Fibroblast of lung (primary cell): ENCODE measurements around the gene UGGT1. TPM values are rescaled to one million over a fixed set of nuclear protein-coding genes. Genes with fewer than 3 reads are reported as not detected.

ENCODE experiments used
- DNase-seq, 2 donors: peaks; one replicate each; pipeline versions ENCODE4 v3.0.0 to v3.0.0-alpha.2; 2010; ENCODE audit warnings: low read depth in 2 of 2
- H2AFZ ChIP-seq: 2 replicates; pipeline ENCODE4 v1.5.1; 2012; ENCODE audit warnings: low read length, control low read depth, inconsistent platforms
- H3K27ac ChIP-seq: 2 replicates; pipeline ENCODE4 v1.5.1; 2011; ENCODE audit warnings: low read length, control low read depth; ENCODE audit not compliant: insufficient read depth
- H3K27me3 ChIP-seq: 2 replicates; pipeline ENCODE4 v1.5.1; 2011; ENCODE audit warnings: mild to moderate bottlenecking, low read length; ENCODE audit not compliant: control insufficient read depth, insufficient read depth
- H3K36me3 ChIP-seq: 2 replicates; pipeline ENCODE4 v1.5.1; 2011; ENCODE audit warnings: low read length; ENCODE audit not compliant: control insufficient read depth, insufficient read depth
- H3K4me1 ChIP-seq: 2 replicates; pipeline ENCODE4 v1.5.1; 2011; ENCODE audit warnings: low read length; ENCODE audit not compliant: control insufficient read depth, insufficient read depth; ENCODE audit errors: extremely low read depth
- H3K4me2 ChIP-seq: 2 replicates; pipeline ENCODE4 v1.5.1; 2011; ENCODE audit warnings: low read length, control low read depth; ENCODE audit not compliant: insufficient read depth; ENCODE audit errors: extremely low read depth
- H3K4me3 ChIP-seq, 4 experiments: fragments of 200-600 bp in 1 of 4; sonication (generic) in 1 of 4; replicated peaks in 1 of 4; 2 replicates each; pipeline ENCODE4 v1.5.1; 2011 to 2016; ENCODE audit warnings: low read length in 4 of 4, low read depth in 3 of 4, mild to moderate bottlenecking in 3 of 4, control low read depth in 2 of 4, inconsistent platforms in 1 of 4, mixed read lengths in 1 of 4; ENCODE audit not compliant: insufficient read depth in 1 of 4; ENCODE audit errors: control extremely low read depth in 1 of 4
- H3K79me2 ChIP-seq: 2 replicates; pipeline ENCODE4 v1.5.1; 2012; ENCODE audit warnings: mild to moderate bottlenecking, low read length, inconsistent platforms; ENCODE audit not compliant: control insufficient read depth, insufficient read depth
- H3K9ac ChIP-seq: 2 replicates; pipeline ENCODE4 v1.5.1; 2011; ENCODE audit warnings: mild to moderate bottlenecking, low read length, control low read depth; ENCODE audit not compliant: insufficient read depth
- H3K9me3 ChIP-seq: 2 replicates; pipeline ENCODE4 v1.5.1; 2012; ENCODE audit warnings: low read depth, low read length; ENCODE audit not compliant: control insufficient read depth, insufficient read depth
- H4K20me1 ChIP-seq: 2 replicates; pipeline ENCODE4 v1.5.1; 2011; ENCODE audit warnings: low read length; ENCODE audit not compliant: control insufficient read depth, insufficient read depth; ENCODE audit errors: extremely low read depth
- EZH2 ChIP-seq: IDR thresholded peaks from 2 replicates; pipeline ENCODE4 v1.5.1; 2012; ENCODE audit warnings: low read length, control low read depth, mild to moderate bottlenecking; ENCODE audit errors: missing control alignments
- polyA plus RNA-seq, 2 donors: library from polyadenylated mRNA; depleted of rRNA in 1 of 2; stranded (reverse) in 1 of 2; unstranded in 1 of 2; fragments of >200 nt; gene quantifications; 2 replicates each; pipeline ENCODE4 v1.2.1, GENCODE V29; 2011 to 2012; ENCODE audit warnings: missing spikeins in 1 of 2
- total RNA-seq: library from RNA; depleted of rRNA; stranded (reverse); fragments of >200 nt; gene quantifications from 2 replicates; pipeline ENCODE4 v1.2.1, GENCODE V29; 2014
- TF ChIP-seq, protein P1 (sequence below), 2 donors: IDR thresholded peaks in 1 of 2; conservative IDR thresholded peaks in 1 of 2; 1 replicate in 1 of 2; 2 replicates in 1 of 2; pipeline ENCODE4 v1.5.1; 2011 to 2012; ENCODE audit warnings: low read length in 2 of 2, control low read depth in 1 of 2, inconsistent platforms in 1 of 2, low read depth in 1 of 2, mild to moderate bottlenecking in 1 of 2

The UGGT1 gene
- total and polyA plus RNA-seq, 2 donors (not counting 1 experiment from before 2014, with no cell fraction given): 59.3 to 87.9 TPM

DNA sequence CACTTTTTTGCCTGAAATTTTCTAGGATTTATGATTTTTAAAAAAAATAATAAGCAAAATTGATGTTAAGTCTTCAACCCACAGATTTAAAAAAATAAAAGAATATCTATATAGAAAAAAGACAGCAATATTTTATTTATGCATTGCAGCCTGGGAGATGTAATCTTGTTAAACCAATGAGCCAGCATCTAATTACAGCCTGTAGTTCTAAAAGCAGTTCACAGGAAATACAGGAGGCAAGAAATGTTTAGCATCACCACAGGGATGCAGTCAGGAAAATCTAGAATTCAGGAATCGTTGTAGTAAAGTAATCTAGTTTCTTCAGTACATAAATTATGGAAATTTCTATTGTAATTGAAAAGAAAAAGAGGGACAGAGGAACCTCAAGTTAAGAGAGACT, 17.2 kb downstream of the UGGT1 start:
- H3K4me2 ChIP-seq: no peak overlapping the region
- peaks cover 1% of the 10 kb centered on the region for H3K79me2 ChIP-seq
- H3K27me3 ChIP-seq: no peaks in the 10 kb centered on the region
- no peaks in the 10 kb centered on the region for H4K20me1 ChIP-seq
- H3K9ac ChIP-seq: no peak overlapping the region
- DNase-seq: no peak
- H3K4me1 ChIP-seq: no peaks in the 10 kb centered on the region
- H3K9me3 ChIP-seq: no peaks in the 10 kb centered on the region
- TF ChIP-seq EZH2: no peak
- TF ChIP-seq, protein P1, sequence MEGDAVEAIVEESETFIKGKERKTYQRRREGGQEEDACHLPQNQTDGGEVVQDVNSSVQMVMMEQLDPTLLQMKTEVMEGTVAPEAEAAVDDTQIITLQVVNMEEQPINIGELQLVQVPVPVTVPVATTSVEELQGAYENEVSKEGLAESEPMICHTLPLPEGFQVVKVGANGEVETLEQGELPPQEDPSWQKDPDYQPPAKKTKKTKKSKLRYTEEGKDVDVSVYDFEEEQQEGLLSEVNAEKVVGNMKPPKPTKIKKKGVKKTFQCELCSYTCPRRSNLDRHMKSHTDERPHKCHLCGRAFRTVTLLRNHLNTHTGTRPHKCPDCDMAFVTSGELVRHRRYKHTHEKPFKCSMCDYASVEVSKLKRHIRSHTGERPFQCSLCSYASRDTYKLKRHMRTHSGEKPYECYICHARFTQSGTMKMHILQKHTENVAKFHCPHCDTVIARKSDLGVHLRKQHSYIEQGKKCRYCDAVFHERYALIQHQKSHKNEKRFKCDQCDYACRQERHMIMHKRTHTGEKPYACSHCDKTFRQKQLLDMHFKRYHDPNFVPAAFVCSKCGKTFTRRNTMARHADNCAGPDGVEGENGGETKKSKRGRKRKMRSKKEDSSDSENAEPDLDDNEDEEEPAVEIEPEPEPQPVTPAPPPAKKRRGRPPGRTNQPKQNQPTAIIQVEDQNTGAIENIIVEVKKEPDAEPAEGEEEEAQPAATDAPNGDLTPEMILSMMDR (conservative IDR thresholded peaks at IDR 0.05 in 1 of 2, IDR thresholded peaks at IDR 0.05 in 1 of 2; ENCODE audit: low read depth in 1 of 2, low read length in 2 of 2): no peak
- H3K27ac ChIP-seq: no peak overlapping the region
- no peak overlapping the region for H2AFZ ChIP-seq
- H3K36me3 ChIP-seq: no peaks in the 10 kb centered on the region
- no peak overlapping the region for H3K4me3 ChIP-seq

DNA sequence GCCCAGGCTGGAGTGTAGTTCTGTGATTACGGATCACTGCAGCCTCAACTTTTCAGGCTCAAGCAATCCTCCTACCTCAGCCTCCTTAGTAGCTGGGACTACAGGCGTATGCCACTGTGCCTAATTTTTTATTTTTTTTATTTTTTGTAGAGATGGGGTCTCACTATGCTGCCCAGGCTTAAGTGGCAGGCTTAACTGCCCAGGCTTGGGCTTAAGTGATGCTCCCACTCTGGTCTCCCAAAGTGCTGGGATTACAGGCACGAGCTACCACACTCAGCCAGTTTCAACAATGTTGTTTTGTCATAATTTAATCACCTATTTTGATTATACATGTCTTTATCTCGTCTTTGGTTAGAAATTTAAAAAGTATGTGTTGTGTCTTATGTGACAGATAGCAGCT, 18.2 kb downstream of the UGGT1 start:
- H3K79me2 ChIP-seq: no peaks in the 10 kb centered on the region
- no peak overlapping the region for H3K27ac ChIP-seq
- no peaks in the 10 kb centered on the region for H3K27me3 ChIP-seq
- no peaks in the 10 kb centered on the region for H3K9me3 ChIP-seq
- DNase-seq: no peak
- no peaks in the 10 kb centered on the region for H4K20me1 ChIP-seq
- H3K4me3 ChIP-seq: no peak overlapping the region
- H3K36me3 ChIP-seq: no peaks in the 10 kb centered on the region
- no peak for TF ChIP-seq EZH2
- TF ChIP-seq, protein P1 (conservative IDR thresholded peaks at IDR 0.05 in 1 of 2, IDR thresholded peaks at IDR 0.05 in 1 of 2; ENCODE audit: low read depth in 1 of 2, low read length in 2 of 2): no peak
- H3K4me2 ChIP-seq: no peak overlapping the region
- H2AFZ ChIP-seq: no peak overlapping the region
- H3K4me1 ChIP-seq: no peaks in the 10 kb centered on the region
- no peak overlapping the region for H3K9ac ChIP-seq

DNA sequence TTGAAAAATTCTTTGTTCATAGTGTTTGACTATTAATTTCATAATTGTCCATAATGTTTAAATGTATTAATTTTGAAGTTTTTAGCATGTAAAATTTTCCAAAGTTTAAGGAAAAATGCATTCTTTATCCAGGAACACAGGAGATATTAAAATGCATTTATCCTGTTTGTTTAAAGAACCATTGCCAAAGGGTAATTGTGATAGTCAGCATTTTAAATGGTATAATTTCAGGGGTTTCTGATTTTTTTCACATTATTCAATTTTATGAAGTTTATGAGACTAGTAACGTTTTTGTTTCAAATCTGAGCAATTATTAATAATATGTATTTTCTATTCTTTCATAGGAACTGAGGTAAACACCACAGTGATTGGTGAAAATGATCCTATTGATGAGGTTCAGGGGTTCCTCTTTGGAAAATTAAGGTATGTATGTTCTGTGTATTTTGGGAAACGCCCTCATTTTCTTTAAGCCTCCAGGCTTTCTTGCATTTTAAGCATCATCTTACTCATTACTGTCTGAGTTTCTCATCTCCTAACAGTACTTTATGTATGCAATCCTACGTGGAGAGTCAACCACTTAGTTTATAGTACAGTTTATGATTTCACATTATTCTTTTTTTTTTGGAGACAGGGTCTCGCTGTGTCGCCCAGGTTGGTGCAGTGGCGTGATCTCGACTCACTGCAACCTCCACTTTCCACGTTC, 25.1 kb downstream of the UGGT1 start:
- Histone ChIP-seq H3K36me3 (peaks cover 4% of the 10 kb centered on the region), H3K27me3 (no peaks in the 10 kb centered on the region), H4K20me1 (no peaks in the 10 kb centered on the region), H3K4me1 (no peaks in the 10 kb centered on the region), H3K4me2 (no peak overlapping the region), H3K9me3 (no peaks in the 10 kb centered on the region), H3K27ac (no peak overlapping the region), H3K9ac (no peak overlapping the region), H2AFZ (no peak overlapping the region), H3K79me2 (no peaks in the 10 kb centered on the region), H3K4me3 (no peak overlapping the region)
- DNase-seq: no peak
- TF ChIP-seq EZH2: no peak
- TF ChIP-seq, protein P1 (conservative IDR thresholded peaks at IDR 0.05 in 1 of 2, IDR thresholded peaks at IDR 0.05 in 1 of 2; ENCODE audit: low read depth in 1 of 2, low read length in 2 of 2): no peak
